Measurements from ENCODE around the gene RRP12.
"Not testable (repeated sequence)": the region's sequence is repeated elsewhere in the genome, so short reads cannot be mapped to it uniquely, and the experiment has no call there.

RRP12 gene

DNA sequence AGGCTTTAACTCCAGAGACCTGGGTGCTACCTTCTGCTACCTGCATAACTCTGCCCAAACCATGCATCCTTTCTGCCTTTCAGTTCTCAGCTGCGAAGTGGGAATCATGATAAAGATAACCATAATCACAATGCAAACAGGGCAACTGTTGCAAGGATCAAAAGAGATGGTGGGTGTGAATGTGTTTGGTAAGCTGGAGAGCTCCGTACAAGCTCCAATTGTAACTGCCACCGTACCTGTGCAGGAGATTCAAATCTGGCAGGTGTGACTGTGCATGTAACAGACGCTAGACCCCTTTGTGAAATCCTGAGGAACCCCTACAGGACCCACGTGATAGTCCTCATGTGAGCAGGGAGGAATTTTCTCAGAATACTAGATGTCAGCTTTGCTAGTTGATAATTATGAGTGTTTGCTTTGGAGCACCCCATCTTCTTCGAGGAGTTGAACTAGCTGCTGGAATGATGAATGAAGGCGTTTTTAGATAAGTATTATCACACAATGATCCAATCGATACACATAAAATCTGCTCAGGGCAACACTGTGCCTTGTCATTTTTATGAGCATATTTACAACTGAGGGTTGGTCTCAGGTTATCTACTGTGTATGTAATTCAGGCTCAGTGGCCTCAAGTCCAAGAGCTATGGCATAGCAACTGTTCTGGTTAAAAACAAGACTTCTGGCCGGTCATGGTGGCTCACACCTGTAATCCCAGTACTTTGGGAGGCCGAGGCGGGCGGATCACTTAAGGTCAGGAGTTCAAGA is 51.2 kb downstream of the RRP12 start:
- H3K4me3 ChIP-seq (ENCODE audit: low read length) = no peak overlapping the region
- no peak for TF ChIP-seq CTCF (conservative IDR thresholded peaks at IDR 0.05; ENCODE audit: low read depth, low read length)
- no peak for DNase-seq (ENCODE audit: low read depth)

DNA sequence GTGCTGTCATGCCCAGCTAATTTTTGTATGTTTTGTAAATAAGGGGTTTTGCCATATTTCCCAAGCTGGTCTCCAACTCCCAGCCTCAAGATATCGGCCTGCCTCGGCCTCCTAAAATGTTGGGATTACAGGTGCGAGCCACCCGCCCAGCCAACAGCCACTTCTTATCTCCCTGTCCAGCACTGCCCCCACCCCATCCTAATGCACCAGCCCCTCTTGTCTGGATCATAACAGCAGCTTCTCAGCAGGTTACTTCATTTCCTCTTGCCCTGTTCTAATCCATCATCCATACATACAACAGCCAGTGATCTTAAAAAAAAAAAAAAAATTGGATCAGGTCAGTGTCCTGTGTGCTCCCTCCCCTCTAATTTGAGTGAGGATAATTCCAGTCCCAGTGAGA is 53.8 kb downstream of the RRP12 start:
- DNase-seq (ENCODE audit: low read depth) = no peak
- TF ChIP-seq CTCF (conservative IDR thresholded peaks at IDR 0.05; ENCODE audit: low read depth, low read length) = no peak
- H3K4me3 ChIP-seq (ENCODE audit: low read length) = no peak overlapping the region

GRCh38 chr10:97343664-97344063 is 57.5 kb downstream of the RRP12 start:
- DNase-seq (ENCODE audit: low read depth); H3K4me3 ChIP-seq (ENCODE audit: low read length): not testable (repeated sequence)

DNA sequence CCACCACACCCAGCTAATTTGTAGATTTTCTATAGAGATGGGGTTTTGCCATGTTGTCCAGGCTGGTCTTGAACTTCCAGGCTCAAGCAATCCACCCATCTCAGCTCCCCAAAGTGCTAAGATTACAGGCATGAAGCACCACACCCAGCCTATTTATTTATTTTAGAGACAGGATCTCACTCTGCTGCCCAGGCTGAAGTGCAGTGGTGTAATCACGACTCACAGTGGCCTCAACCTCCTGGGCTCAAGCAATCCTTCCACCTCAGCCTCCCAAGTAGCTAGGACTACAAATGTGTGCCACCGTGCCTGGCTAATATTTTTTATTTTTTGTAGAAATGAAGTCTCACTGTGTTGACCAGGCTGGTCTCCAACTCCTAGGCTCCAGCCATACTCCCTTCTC is 59.7 kb downstream of the RRP12 start:
- no peak overlapping the region for H3K4me3 ChIP-seq (ENCODE audit: low read length)
- TF ChIP-seq CTCF (conservative IDR thresholded peaks at IDR 0.05; ENCODE audit: low read depth, low read length) = no peak
- no peak for DNase-seq (ENCODE audit: low read depth)

GRCh38 chr10:97338041-97338440 is 63.1 kb downstream of the RRP12 start:
- TF ChIP-seq CTCF (conservative IDR thresholded peaks at IDR 0.05; ENCODE audit: low read depth, low read length) = no peak
- no peak for DNase-seq (ENCODE audit: low read depth)
- no peak overlapping the region for H3K4me3 ChIP-seq (ENCODE audit: low read length)

DNA sequence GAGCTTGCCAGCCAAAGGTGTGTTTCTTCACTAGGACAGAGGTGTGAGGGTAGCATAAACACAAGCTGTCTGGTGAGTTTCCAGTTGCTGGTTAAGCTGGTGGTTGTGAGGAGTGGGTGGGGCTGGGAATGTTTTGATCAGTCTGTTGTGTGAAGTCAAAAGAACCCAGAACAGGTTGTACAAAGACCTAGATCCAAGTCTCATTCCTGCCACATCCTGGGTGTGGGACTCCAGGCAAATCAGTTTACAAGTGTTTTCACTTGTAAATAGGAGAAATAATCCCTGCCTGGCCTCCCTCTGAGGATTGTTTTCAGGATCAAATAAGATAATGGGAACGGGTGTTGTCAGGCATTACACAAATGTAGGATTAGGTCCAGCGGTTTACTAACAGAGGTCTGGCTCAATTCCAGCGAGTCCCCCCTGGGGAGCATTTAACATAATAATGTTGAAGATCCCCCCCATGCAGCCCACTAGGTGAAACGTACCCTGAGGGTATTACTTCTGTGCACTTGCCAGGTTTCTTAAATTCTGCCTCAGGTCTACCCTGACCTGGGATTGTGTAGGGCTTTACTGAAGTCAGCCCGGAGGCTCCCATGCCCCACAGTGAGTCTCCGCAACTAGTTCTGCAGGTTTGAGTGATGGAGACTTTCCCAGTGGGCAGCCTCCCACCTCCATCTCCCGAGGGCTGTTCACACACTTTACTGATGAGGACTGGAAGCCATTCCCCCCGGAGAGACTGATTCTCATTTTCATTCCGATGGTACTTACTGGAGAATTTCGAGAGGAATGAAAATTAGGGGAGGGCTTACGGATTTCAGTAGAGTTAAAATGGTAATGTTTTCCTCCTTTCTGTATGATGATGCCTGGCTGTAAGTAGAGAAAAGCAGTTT is 64.0 kb downstream of the RRP12 start:
- TF ChIP-seq CTCF (conservative IDR thresholded peaks at IDR 0.05; ENCODE audit: low read depth, low read length) = no peak
- no peak overlapping the region for H3K4me3 ChIP-seq (ENCODE audit: low read length)

GRCh38 chr10:97336446-97336845 is 64.7 kb downstream of the RRP12 start:
- TF ChIP-seq CTCF (conservative IDR thresholded peaks at IDR 0.05; ENCODE audit: low read depth, low read length) = no peak
- H3K4me3 ChIP-seq (ENCODE audit: low read length) = no peak overlapping the region
- DNase-seq (ENCODE audit: low read depth) = no peak

More for the DNA sequence above, 64.0 kb downstream of the RRP12 start:
- DNase-seq (ENCODE audit: low read depth) = no peak
